ENCODE data around the gene SNX1. TPM values are rescaled to one million over a fixed set of nuclear protein-coding genes. Genes with fewer than 3 reads are reported as not detected.
A peak's percentile ranks its signal among the peaks of the same experiment; 100 is the strongest.

SNX1 gene
- total and polyA plus RNA-seq, 2 of the 13 experiments (the other 11 are each of a cell fraction or from before 2014, with no cell fraction given): 29.3 to 60.1 TPM

- H3K27me3 ChIP-seq (ENCODE audit: control insufficient read depth in 1 of 2, insufficient read depth in 2 of 2, low read length in 2 of 2): no peaks in the 10 kb centered on the region
- peaks cover 10 to 13% of the 10 kb centered on the region in 2 experiments for H3K36me3 ChIP-seq (replicated peaks in 1 of 2; ENCODE audit: control insufficient read depth in 1 of 2, insufficient read depth in 2 of 2, low read length in 2 of 2)
- H4K20me1 ChIP-seq (ENCODE audit: insufficient read depth, low read length): peaks cover 21% of the 10 kb centered on the region
- no peak within 1 kb of the TSS for H2AFZ ChIP-seq (ENCODE audit: low read length)
- DNase-seq (ENCODE audit: low spot score): no peak
- H3K27ac ChIP-seq (ENCODE audit: extremely low read length, insufficient read depth, low read length): peak within 1 kb of the TSS; percentile 17
- H3K9ac ChIP-seq (ENCODE audit: insufficient read depth, low read depth, low read length): peak within 1 kb of the TSS; percentile 72
- in situ Hi-C loops (cut with HindIII; ENCODE audit: extremely low pct_ligation_motif_present, low pct_unique_long_range_greater_than_20kb) (loop anchor here (5.0 kb wide), 1 partner anchor 55 kb away; the partner anchor contains the start of gene SNX1), intact Hi-C loops (cut with micrococcal nuclease; ENCODE audit: unreplicated experiment) (loop anchor here (2.0 kb wide), 1 partner anchor 55 kb away; no protein-coding TSS in a partner anchor)
- H3K4me3 ChIP-seq (replicated peaks in 1 of 3; ENCODE audit: insufficient read depth in 1 of 3, low read depth in 2 of 3, low read length in 3 of 3): peak within 1 kb of the TSS; percentile 80 to 90 (median 84)
- no peaks in the 10 kb centered on the region for H3K9me3 ChIP-seq (ENCODE audit: low read length)
- 0% methylated on average over 5 of the region's 83 CpGs for WGBS (ENCODE audit: low lambda C conversion rate)
- BruUV-seq (replicated peaks): no TSS peak
- H3K4me1 ChIP-seq (ENCODE audit: insufficient read depth, low read length): peaks cover 50% of the 10 kb centered on the region
- CTCF ChIA-PET (ENCODE audit: low intra/inter-chr PET ratio, low total read pairs): no interaction called here
- FAIRE-seq: no peak
- POLR2A ChIA-PET: interaction anchor here (2.8 to 4.1 kb wide), 2 partner anchors 11 to 59 kb away, joined by 14 to 52 read pairs; partner anchors contain the start of genes CIAO2A and PPIB
- peak; percentile 29 for ATAC-seq
- H3K4me2 ChIP-seq (ENCODE audit: low read depth, low read length): peak within 1 kb of the TSS; percentile 80
- H3K79me2 ChIP-seq (ENCODE audit: insufficient read depth, low read length): no peaks in the 10 kb centered on the region
- TF ChIP-seq ZNF317 (CRISPR knock-in tag; IDR thresholded peaks at IDR 0.05): peak; percentile 56; the same call in 1 of the 2 replicates
- peak; percentile 43; the same call in 1 of the 2 replicates for TF ChIP-seq ZNF17 (CRISPR knock-in tag; IDR thresholded peaks at IDR 0.05)
- TF ChIP-seq ZNF773 (CRISPR knock-in tag; IDR thresholded peaks at IDR 0.05; ENCODE audit: borderline replicate concordance): 0 out of 2 replicates have a peak, but pooled peaks have one; percentile 46
- TF ChIP-seq, protein P1, sequence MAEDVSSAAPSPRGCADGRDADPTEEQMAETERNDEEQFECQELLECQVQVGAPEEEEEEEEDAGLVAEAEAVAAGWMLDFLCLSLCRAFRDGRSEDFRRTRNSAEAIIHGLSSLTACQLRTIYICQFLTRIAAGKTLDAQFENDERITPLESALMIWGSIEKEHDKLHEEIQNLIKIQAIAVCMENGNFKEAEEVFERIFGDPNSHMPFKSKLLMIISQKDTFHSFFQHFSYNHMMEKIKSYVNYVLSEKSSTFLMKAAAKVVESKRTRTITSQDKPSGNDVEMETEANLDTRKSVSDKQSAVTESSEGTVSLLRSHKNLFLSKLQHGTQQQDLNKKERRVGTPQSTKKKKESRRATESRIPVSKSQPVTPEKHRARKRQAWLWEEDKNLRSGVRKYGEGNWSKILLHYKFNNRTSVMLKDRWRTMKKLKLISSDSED (CRISPR knock-in tag; IDR thresholded peaks at IDR 0.05): peak; percentile 5; the same call in 1 of the 2 replicates
- TF ChIP-seq ZBTB7B (CRISPR knock-in tag; IDR thresholded peaks at IDR 0.05): no peak; the same call in 1 of the 2 replicates
- TF ChIP-seq RBFOX2 (IDR thresholded peaks at IDR 0.05; ENCODE audit: low read depth, low read length): peak; percentile 52
- TF ChIP-seq, protein P2, sequence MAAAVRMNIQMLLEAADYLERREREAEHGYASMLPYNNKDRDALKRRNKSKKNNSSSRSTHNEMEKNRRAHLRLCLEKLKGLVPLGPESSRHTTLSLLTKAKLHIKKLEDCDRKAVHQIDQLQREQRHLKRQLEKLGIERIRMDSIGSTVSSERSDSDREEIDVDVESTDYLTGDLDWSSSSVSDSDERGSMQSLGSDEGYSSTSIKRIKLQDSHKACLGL (CRISPR knock-in tag; IDR thresholded peaks at IDR 0.05): peak; percentile 65; the same call in 1 of the 2 replicates
- 0 out of 2 replicates have a peak, but pooled peaks have one; percentile 12 for TF ChIP-seq BORCS8-MEF2B (CRISPR knock-in tag; IDR thresholded peaks at IDR 0.05)
- TF ChIP-seq TBX2 (CRISPR knock-in tag; IDR thresholded peaks at IDR 0.05; ENCODE audit: borderline replicate concordance): peak; percentile 27; the same call in 1 of the 2 replicates
- TF ChIP-seq ZNF431 (CRISPR knock-in tag; IDR thresholded peaks at IDR 0.05; ENCODE audit: borderline replicate concordance, low read depth): 0 out of 2 replicates have a peak, but pooled peaks have one; percentile 34
- TF ChIP-seq, protein P3, sequence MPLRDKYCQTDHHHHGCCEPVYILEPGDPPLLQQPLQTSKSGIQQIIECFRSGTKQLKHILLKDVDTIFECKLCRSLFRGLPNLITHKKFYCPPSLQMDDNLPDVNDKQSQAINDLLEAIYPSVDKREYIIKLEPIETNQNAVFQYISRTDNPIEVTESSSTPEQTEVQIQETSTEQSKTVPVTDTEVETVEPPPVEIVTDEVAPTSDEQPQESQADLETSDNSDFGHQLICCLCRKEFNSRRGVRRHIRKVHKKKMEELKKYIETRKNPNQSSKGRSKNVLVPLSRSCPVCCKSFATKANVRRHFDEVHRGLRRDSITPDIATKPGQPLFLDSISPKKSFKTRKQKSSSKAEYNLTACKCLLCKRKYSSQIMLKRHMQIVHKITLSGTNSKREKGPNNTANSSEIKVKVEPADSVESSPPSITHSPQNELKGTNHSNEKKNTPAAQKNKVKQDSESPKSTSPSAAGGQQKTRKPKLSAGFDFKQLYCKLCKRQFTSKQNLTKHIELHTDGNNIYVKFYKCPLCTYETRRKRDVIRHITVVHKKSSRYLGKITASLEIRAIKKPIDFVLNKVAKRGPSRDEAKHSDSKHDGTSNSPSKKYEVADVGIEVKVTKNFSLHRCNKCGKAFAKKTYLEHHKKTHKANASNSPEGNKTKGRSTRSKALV (CRISPR knock-in tag; IDR thresholded peaks at IDR 0.05): peak; percentile 69
- peak; percentile 46; the same call in 1 of the 2 replicates for TF ChIP-seq ZNF441 (CRISPR knock-in tag; IDR thresholded peaks at IDR 0.05; ENCODE audit: borderline replicate concordance)
- TF ChIP-seq ZNF790 (CRISPR knock-in tag; IDR thresholded peaks at IDR 0.05; ENCODE audit: borderline replicate concordance): 0 out of 2 replicates have a peak, but pooled peaks have one; percentile 38
- peak; percentile 69 for TF ChIP-seq ZNF687 (CRISPR knock-in tag; IDR thresholded peaks at IDR 0.05)
Observed at GRCh38 chr15:64151727-64152506, 56.1 kb downstream of the SNX1 start, which contains the start of gene SNX22. TSS of gene SNX22 (plus strand) at chr15:64151731. CDS start at chr15:64151776, 45 bp downstream.

Measured in HepG2 (cell line).